Measurements from ENCODE around the gene FGF14.

- TF ChIP-seq CTCF (IDR thresholded peaks at IDR 0.05) (no peak), EP300 (IDR thresholded peaks at IDR 0.05; ENCODE audit: borderline replicate concordance in 1 of 2, low read depth in 1 of 2, low read length in 1 of 2) (no peak)
Measured at GRCh38 chr13:102311901-102312300, 89.9 kb downstream of the FGF14 start.

Measured in SK-N-SH (cell line).